AG09309 (cell line): ENCODE measurements around the gene SOX6.

Experiments used
- DNase-seq: peaks from one replicate; pipeline ENCODE4 v3.0.0-alpha.2; 2010; ENCODE audit warnings: low read depth
- H3K4me3 ChIP-seq: 2 replicates; pipeline ENCODE4 v1.5.1; 2011; ENCODE audit warnings: mild to moderate bottlenecking, low read depth, low read length, moderate library complexity; ENCODE audit not compliant: control insufficient read depth
- CTCF ChIP-seq: IDR thresholded peaks from 2 replicates; pipeline ENCODE4 v1.5.1; 2011; ENCODE audit warnings: mild to moderate bottlenecking, low read depth, low read length, inconsistent platforms; ENCODE audit not compliant: insufficient read depth, control insufficient read depth; ENCODE audit errors: missing control alignments

Gene SOX6

DNA sequence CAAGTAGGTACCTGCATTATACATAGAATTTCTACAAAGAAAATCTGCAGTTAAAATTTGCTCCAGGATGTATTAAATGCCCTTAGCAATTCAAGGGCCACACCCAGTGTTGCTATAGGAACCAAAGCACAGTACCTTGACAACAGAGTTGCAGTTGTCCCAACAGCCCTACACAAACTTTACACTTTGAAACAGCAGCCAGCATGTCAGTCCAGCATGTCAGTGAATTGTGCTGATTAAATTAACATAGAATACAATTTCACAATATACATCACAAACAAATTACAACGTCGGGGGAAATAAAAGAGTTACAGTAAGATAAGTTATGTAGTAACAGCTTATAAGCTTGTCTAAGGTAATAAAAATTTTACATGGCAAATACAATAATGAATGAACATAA, 389.2 kb downstream of the SOX6 start:
- DNase-seq = no peak
- H3K4me3 ChIP-seq = no peak overlapping the region
- no peak for TF ChIP-seq CTCF

DNA sequence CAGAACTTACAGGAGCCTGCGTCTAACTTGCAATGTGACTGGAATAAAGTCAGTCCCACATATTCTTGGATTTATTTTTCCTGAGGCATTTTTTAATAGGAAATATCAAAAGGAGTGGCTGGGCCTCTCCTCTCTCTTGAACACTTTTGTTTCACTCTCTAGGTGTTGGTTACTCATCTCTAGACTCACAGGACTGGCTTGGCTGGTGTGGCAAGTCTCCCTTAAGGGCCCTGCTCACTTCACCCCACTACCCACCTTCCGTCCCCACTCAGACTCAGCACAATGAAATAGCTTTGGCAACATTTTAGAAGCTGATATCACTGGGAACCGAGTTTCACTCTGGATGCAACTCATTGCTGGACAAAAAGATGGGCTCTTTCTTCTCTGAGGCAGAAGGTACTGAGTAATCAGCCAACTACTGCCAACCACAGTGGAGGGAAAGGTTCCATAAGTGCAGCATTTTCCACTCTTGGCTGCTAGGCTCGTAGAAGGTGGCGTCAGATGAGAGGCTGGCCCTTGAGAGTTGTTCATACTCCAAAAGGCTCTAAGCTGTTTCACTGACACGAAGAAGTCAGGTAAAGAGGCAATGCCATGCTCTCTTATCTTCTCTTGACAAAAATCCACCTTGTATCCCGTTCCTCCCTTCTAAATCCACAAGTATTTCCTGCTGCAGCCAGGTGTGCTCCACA, 390.6 kb downstream of the SOX6 start:
- H3K4me3 ChIP-seq = no peak overlapping the region
- no peak for TF ChIP-seq CTCF
- DNase-seq = no peak

DNA sequence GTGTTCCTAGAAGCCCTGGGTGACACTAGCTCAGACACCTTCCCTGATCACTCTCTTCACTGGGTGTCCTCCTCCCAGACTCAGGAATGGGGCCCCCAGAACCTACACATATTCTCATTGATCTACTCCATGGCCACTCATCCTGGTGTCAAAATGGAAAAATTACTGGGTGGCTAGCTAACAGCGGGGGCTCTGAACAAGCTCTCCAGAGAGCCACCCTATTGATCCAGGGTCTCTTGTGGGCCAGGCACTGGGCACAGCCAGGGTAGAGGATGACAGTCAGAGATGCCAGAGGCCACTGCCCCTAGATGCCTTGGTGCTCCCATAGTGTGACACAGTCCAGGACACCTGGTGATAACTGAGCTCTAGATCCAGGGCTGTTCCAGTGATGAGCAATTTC, 393.1 kb downstream of the SOX6 start:
- DNase-seq = no peak
- no peak for TF ChIP-seq CTCF
- no peak overlapping the region for H3K4me3 ChIP-seq

GRCh38 chr11:15958910-15959309, 397.4 kb downstream of the SOX6 start:
- H3K4me3 ChIP-seq = no peak overlapping the region
- TF ChIP-seq CTCF = no peak

GRCh38 chr11:15957234-15957633, 399.1 kb downstream of the SOX6 start:
- no peak for DNase-seq
- no peak overlapping the region for H3K4me3 ChIP-seq
- TF ChIP-seq CTCF = no peak

More at GRCh38 chr11:15958910-15959309, 397.4 kb downstream of the SOX6 start:
- no peak for DNase-seq

DNA sequence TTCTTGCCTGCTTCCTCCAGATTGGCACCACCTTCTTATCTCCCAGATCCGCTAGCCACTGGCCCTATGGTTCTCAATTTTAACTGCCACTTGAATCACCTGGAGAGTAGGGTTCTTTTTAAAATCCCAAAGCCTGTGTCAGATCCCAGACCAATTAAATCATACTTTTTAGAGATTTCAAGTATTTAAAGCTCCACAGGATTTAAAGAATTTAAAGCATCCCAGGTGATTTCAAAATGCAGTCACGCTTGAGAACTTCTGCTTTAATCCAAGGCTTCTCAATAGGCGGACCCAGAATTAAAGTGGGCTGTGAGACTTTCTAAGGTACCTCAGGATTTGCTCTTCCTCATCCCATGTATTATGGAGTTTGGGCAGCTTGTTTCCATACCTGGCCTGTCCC, 400.0 kb downstream of the SOX6 start:
- TF ChIP-seq CTCF = no peak
- DNase-seq = no peak

DNA sequence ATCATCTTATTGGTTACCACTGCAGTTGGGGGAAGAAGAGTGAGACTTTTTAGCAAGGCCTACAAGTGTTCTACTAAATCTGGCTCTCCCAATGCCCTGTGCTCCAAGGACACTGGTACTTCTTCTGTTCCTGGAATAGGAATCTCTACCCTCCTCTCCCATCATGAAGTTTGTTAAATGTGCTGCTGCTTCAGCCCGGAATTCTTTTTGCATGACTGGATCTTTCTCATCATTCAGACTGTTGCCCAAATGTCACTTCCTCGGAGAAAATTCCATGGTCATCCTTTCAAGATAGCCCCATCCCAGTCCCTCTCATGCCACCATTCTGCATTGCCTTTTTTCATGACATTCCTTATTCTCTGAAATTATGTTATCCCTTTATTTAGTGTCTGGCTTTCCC, 400.8 kb downstream of the SOX6 start:
- DNase-seq = no peak
- TF ChIP-seq CTCF = no peak

More for the DNA sequence above, 400.0 kb downstream of the SOX6 start:
- no peak overlapping the region for H3K4me3 ChIP-seq

More for the DNA sequence above, 400.8 kb downstream of the SOX6 start:
- H3K4me3 ChIP-seq = no peak overlapping the region
